NB4 (cell line): ENCODE data around the gene HKDC1.

ENCODE experiments used
- POLR2A ChIP-seq: IDR thresholded peaks from 2 replicates; pipeline ENCODE4 v1.6.1; 2011; ENCODE audit warnings: mild to moderate bottlenecking; ENCODE audit not compliant: insufficient read length; ENCODE audit errors: extremely low read depth
- TF ChIP-seq, protein P1 (sequence below): IDR thresholded peaks from one replicate; pipeline ENCODE4 v1.5.1; 2012; ENCODE audit warnings: low read depth, low read length

DNA sequence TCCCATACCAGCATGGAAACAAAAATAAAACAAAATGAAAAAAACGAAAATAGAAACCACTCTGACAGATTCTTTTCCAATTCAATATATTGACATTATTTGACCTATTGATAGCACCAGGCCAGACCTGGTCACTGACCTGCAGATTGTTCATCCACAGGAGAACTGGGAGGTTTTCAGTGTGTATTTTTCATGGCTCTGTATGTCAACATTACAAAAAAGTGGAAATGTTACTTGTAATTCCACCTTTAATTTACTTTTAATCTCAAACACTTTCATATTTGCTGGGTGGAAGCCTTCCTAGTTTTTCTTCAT is 2.9 kb downstream of the HKDC1 start:
- TF ChIP-seq, protein P1, sequence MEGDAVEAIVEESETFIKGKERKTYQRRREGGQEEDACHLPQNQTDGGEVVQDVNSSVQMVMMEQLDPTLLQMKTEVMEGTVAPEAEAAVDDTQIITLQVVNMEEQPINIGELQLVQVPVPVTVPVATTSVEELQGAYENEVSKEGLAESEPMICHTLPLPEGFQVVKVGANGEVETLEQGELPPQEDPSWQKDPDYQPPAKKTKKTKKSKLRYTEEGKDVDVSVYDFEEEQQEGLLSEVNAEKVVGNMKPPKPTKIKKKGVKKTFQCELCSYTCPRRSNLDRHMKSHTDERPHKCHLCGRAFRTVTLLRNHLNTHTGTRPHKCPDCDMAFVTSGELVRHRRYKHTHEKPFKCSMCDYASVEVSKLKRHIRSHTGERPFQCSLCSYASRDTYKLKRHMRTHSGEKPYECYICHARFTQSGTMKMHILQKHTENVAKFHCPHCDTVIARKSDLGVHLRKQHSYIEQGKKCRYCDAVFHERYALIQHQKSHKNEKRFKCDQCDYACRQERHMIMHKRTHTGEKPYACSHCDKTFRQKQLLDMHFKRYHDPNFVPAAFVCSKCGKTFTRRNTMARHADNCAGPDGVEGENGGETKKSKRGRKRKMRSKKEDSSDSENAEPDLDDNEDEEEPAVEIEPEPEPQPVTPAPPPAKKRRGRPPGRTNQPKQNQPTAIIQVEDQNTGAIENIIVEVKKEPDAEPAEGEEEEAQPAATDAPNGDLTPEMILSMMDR, result no peak
- TF ChIP-seq POLR2A, result no peak
